B cell (primary cell): ENCODE measurements around the gene TRAM2.

Source experiments
- EZH2 ChIP-seq: IDR thresholded peaks from 2 replicates; pipeline ENCODE4 v1.6.1; 2012; ENCODE audit warnings: borderline replicate concordance, low read depth, mild to moderate bottlenecking, moderate library complexity, low read length; ENCODE audit not compliant: insufficient read depth, poor library complexity, severe bottlenecking
- TF ChIP-seq, protein P1 (sequence below): fragments of 200-600 bp; IDR thresholded peaks from one replicate; pipeline ENCODE4 v1.8.0; 2022; ENCODE audit warnings: antibody characterized with exemption, mild to moderate bottlenecking

- TF ChIP-seq, protein P1, sequence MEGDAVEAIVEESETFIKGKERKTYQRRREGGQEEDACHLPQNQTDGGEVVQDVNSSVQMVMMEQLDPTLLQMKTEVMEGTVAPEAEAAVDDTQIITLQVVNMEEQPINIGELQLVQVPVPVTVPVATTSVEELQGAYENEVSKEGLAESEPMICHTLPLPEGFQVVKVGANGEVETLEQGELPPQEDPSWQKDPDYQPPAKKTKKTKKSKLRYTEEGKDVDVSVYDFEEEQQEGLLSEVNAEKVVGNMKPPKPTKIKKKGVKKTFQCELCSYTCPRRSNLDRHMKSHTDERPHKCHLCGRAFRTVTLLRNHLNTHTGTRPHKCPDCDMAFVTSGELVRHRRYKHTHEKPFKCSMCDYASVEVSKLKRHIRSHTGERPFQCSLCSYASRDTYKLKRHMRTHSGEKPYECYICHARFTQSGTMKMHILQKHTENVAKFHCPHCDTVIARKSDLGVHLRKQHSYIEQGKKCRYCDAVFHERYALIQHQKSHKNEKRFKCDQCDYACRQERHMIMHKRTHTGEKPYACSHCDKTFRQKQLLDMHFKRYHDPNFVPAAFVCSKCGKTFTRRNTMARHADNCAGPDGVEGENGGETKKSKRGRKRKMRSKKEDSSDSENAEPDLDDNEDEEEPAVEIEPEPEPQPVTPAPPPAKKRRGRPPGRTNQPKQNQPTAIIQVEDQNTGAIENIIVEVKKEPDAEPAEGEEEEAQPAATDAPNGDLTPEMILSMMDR, result no peak
- TF ChIP-seq EZH2, result no peak
Observed at GRCh38 chr6:52532457-52532856, 44.4 kb downstream of the TRAM2 start.
